Neural cell (in vitro differentiated cells): ENCODE results near the gene EPHA1. TPM values are rescaled to one million over a fixed set of nuclear protein-coding genes. Genes with fewer than 3 reads are reported as not detected.

Source experiments
- H2AFZ ChIP-seq: fragments of 200-600, 300-800 bp; sonication (generic), shearing (Covaris generic); 2 replicates; pipeline ENCODE4 v1.6.0; 2014; ENCODE audit warnings: low read depth, mild to moderate bottlenecking, antibody characterized with exemption, low read length, moderate library complexity
- H3F3A ChIP-seq: fragments of 200-600 bp; shearing (Covaris generic); 2 replicates; pipeline ENCODE4 v1.6.1; 2016; ENCODE audit warnings: mild to moderate bottlenecking, moderate library complexity, mixed read lengths, antibody characterized with exemption, low read length; ENCODE audit not compliant: insufficient read depth, poor library complexity, severe bottlenecking
- H3K27ac ChIP-seq: fragments of 200-600, 300-800 bp; sonication (generic), shearing (Covaris generic); 2 replicates; pipeline ENCODE4 v1.5.1; 2014; ENCODE audit warnings: mild to moderate bottlenecking, low read length, moderate library complexity
- H3K27me3 ChIP-seq: fragments of 300-800, 200-600 bp; sonication (generic), shearing (Covaris generic); 2 replicates; pipeline ENCODE4 v1.6.0; 2014; ENCODE audit warnings: mild to moderate bottlenecking, low read depth, low read length, moderate library complexity; ENCODE audit not compliant: insufficient read depth
- H3K36me3 ChIP-seq: fragments of 300-800, 200-600 bp; sonication (generic), shearing (Covaris generic); 2 replicates; pipeline ENCODE4 v1.5.1; 2014; ENCODE audit warnings: mild to moderate bottlenecking, antibody characterized with exemption, low read length, moderate library complexity; ENCODE audit not compliant: insufficient read depth
- H3K4me2 ChIP-seq: fragments of 300-800, 200-600 bp; sonication (generic), shearing (Covaris generic); 2 replicates; pipeline ENCODE4 v1.6.0; 2014; ENCODE audit warnings: mild to moderate bottlenecking, low read length
- H3K4me3 ChIP-seq: fragments of 300-800, 200-600 bp; sonication (generic), shearing (Covaris generic); 2 replicates; pipeline ENCODE4 v1.5.1; 2014; ENCODE audit warnings: mild to moderate bottlenecking, low read length, moderate library complexity
- H3K79me2 ChIP-seq: fragments of 200-600 bp; shearing (Covaris generic); replicated peaks from 2 replicates; pipeline ENCODE4 v1.6.0; 2014; ENCODE audit warnings: mild to moderate bottlenecking, low read length, moderate library complexity; ENCODE audit not compliant: insufficient read depth
- H3K9ac ChIP-seq: fragments of 300-800, 200-600 bp; sonication (generic), shearing (Covaris generic); 2 replicates; pipeline ENCODE4 v1.6.1; 2016; ENCODE audit warnings: mild to moderate bottlenecking, low read length, mixed read lengths
- H3K9me2 ChIP-seq: fragments of 200-600 bp; shearing (Covaris generic); 2 replicates; pipeline ENCODE4 v1.6.1; 2016; ENCODE audit warnings: mild to moderate bottlenecking, low read length, mixed read lengths; ENCODE audit not compliant: insufficient read depth
- H3K9me3 ChIP-seq: fragments of 200-600, 300-800 bp; sonication (generic), shearing (Covaris generic); 2 replicates; pipeline ENCODE4 v1.6.1; 2016; ENCODE audit warnings: mild to moderate bottlenecking, mixed run types, low read length, moderate library complexity, mixed read lengths
- H4K20me1 ChIP-seq: fragments of 200-600 bp; shearing (Covaris generic); 2 replicates; pipeline ENCODE4 v1.6.1; 2016; ENCODE audit warnings: mild to moderate bottlenecking, mixed run types; ENCODE audit not compliant: insufficient read depth
- CTCF ChIP-seq: fragments of 450-650 bp; IDR thresholded peaks from 2 replicates; pipeline ENCODE4 v1.5.1; 2014; ENCODE audit warnings: antibody characterized with exemption, mild to moderate bottlenecking, moderate library complexity; ENCODE audit not compliant: poor library complexity, severe bottlenecking
- EP300 ChIP-seq: fragments of 450-650 bp; conservative IDR thresholded peaks from 2 replicates; pipeline ENCODE4 v1.6.1; 2014; ENCODE audit warnings: antibody characterized with exemption, mild to moderate bottlenecking, moderate library complexity; ENCODE audit not compliant: poor library complexity, severe bottlenecking
- EZH2 ChIP-seq: fragments of 200-600, 300-800 bp; shearing (Covaris generic), sonication (generic); IDR thresholded peaks from 2 replicates; pipeline ENCODE4 v1.6.1; 2014; ENCODE audit warnings: antibody characterized with exemption, low read length, borderline replicate concordance, mild to moderate bottlenecking; ENCODE audit not compliant: insufficient read depth, poor library complexity, severe bottlenecking
- MXI1 ChIP-seq: fragments of 450-650 bp; conservative IDR thresholded peaks from 2 replicates; pipeline ENCODE4 v1.6.1; 2014; ENCODE audit warnings: antibody characterized with exemption, mild to moderate bottlenecking; ENCODE audit not compliant: poor library complexity, severe bottlenecking
- POLR2AphosphoS5 ChIP-seq: IDR thresholded peaks from 2 replicates; pipeline ENCODE4 v1.6.1; 2012
- RAD21 ChIP-seq: fragments of 450-650 bp; conservative IDR thresholded peaks from 2 replicates; pipeline ENCODE4 v1.6.1; 2014; ENCODE audit warnings: antibody characterized with exemption, mild to moderate bottlenecking, moderate library complexity
- REST ChIP-seq: IDR thresholded peaks from 2 replicates; pipeline ENCODE4 v1.6.1; 2012; ENCODE audit warnings: borderline replicate concordance
- SMC3 ChIP-seq: fragments of 450-650 bp; conservative IDR thresholded peaks from 2 replicates; pipeline ENCODE4 v1.6.1; 2014; ENCODE audit warnings: antibody characterized with exemption, mild to moderate bottlenecking, moderate library complexity; ENCODE audit not compliant: poor library complexity
- TAF1 ChIP-seq: IDR thresholded peaks from 2 replicates; pipeline ENCODE4 v1.6.1; 2012; ENCODE audit warnings: low read depth
- polyA plus RNA-seq: library from polyadenylated mRNA; depleted of rRNA; stranded (reverse); fragments of >200 nt; gene quantifications from 2 replicates; pipeline ENCODE4 v1.2.3, GENCODE V29; 2014

EPHA1 gene
- polyA plus RNA-seq, 1 donor from 2014 or later, result not detected

- H3K36me3 ChIP-seq, result no peaks in the 10 kb centered on the region
- H3K9ac ChIP-seq, result no peak overlapping the region
- no peak overlapping the region for H3K4me2 ChIP-seq
- H3K27ac ChIP-seq, result no peak overlapping the region
- H3K27me3 ChIP-seq, result no peaks in the 10 kb centered on the region
- no peaks in the 10 kb centered on the region for H3K9me2 ChIP-seq
- no peaks in the 10 kb centered on the region for H3K9me3 ChIP-seq
- H3K4me3 ChIP-seq, result no peak overlapping the region
- H3F3A ChIP-seq, result no peaks in the 10 kb centered on the region
- H3K79me2 ChIP-seq, result peaks cover 13% of the 10 kb centered on the region
- TF ChIP-seq RAD21 (no peak), MXI1 (no peak), SMC3 (no peak), EZH2 (no peak), EP300 (no peak), POLR2AphosphoS5 (no peak), REST (no peak), TAF1 (no peak), CTCF (no peak)
- no peaks in the 10 kb centered on the region for H4K20me1 ChIP-seq
- H2AFZ ChIP-seq, result no peak overlapping the region
These were observed 48.8 kb downstream of the EPHA1 start for GRCh38 chr7:143359771-143360353.

DNA sequence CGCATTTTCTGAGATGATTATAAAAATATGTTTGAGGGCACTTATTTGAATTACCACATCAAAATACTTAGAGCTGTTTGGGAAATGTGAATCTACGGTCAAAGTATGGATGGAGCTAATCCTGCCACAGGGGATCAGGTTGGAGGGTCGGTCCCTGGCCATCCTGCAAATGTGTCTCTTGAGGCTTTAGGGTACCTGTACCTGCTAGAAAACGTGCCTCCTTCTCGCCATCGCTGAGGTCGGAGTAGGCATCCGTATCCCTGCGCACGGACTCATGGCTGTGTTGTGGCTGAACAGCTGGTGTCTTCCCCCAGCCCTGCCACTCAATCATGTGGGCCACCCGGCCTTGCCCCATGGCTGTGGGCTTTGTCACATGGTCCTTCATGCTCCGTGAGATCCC is 50.0 kb downstream of the EPHA1 start:
- no peak overlapping the region for H3K27ac ChIP-seq
- H3K27me3 ChIP-seq, result no peaks in the 10 kb centered on the region
- H3K9ac ChIP-seq, result no peak overlapping the region
- H3K4me3 ChIP-seq, result no peak overlapping the region
- H3K9me3 ChIP-seq, result no peaks in the 10 kb centered on the region
- H3K4me2 ChIP-seq, result no peak overlapping the region
- peaks cover 9% of the 10 kb centered on the region for H3K79me2 ChIP-seq
- H4K20me1 ChIP-seq, result no peaks in the 10 kb centered on the region
- no peaks in the 10 kb centered on the region for H3F3A ChIP-seq
- H3K9me2 ChIP-seq, result no peaks in the 10 kb centered on the region
- H2AFZ ChIP-seq, result no peak overlapping the region
- no peak for TF ChIP-seq POLR2AphosphoS5
- H3K36me3 ChIP-seq, result no peaks in the 10 kb centered on the region
